ENCODE results near the gene MRPS18B. TPM values are rescaled to one million over a fixed set of nuclear protein-coding genes. Genes with fewer than 3 reads are reported as not detected.

MRPS18B gene
- total and polyA plus RNA-seq, 2 of the 13 experiments (the other 11 are each of a cell fraction or from before 2014, with no cell fraction given) = 125 to 131 TPM

- TF ChIP-seq PITX1 (CRISPR knock-in tag; IDR thresholded peaks at IDR 0.05) = peak; percentile 81
- TF ChIP-seq ZBTB37 (CRISPR knock-in tag; IDR thresholded peaks at IDR 0.05) = no peak
- TF ChIP-seq ZNF614 (CRISPR knock-in tag; IDR thresholded peaks at IDR 0.05; ENCODE audit: borderline replicate concordance) = peak; percentile 74; the same call in 1 of the 2 replicates
- TF ChIP-seq ZNF280D (CRISPR knock-in tag; IDR thresholded peaks at IDR 0.05) = 0 out of 2 replicates have a peak, but pooled peaks have one; percentile 47
- TF ChIP-seq TOE1 (CRISPR knock-in tag; IDR thresholded peaks at IDR 0.05) = no peak
- no peak for TF ChIP-seq TBP (CRISPR knock-in tag; IDR thresholded peaks at IDR 0.05)
- no peak for TF ChIP-seq JDP2 (CRISPR knock-in tag; IDR thresholded peaks at IDR 0.05; ENCODE audit: borderline replicate concordance)
- TF ChIP-seq GATAD1 (CRISPR knock-in tag; IDR thresholded peaks at IDR 0.05) = peak; percentile 91
- TF ChIP-seq ZNF777 (CRISPR knock-in tag; IDR thresholded peaks at IDR 0.05) = no peak
- no peak for TF ChIP-seq RNF219 (CRISPR knock-in tag; IDR thresholded peaks at IDR 0.05)
- no peak for TF ChIP-seq ZSCAN22 (CRISPR knock-in tag; IDR thresholded peaks at IDR 0.05)
- TF ChIP-seq JUNB (CRISPR knock-in tag; IDR thresholded peaks at IDR 0.05; ENCODE audit: borderline replicate concordance) = no peak
- TF ChIP-seq ZNF703 (CRISPR knock-in tag; IDR thresholded peaks at IDR 0.05; ENCODE audit: borderline replicate concordance) = no peak
- TF ChIP-seq ZFP37 (CRISPR knock-in tag; IDR thresholded peaks at IDR 0.05; ENCODE audit: borderline replicate concordance) = peak; percentile 55; the same call in 1 of the 2 replicates
- peak; percentile 78 for TF ChIP-seq FOXK1 (CRISPR knock-in tag; IDR thresholded peaks at IDR 0.05; ENCODE audit: borderline replicate concordance, low read depth)
- peak; percentile 42; the same call in 1 of the 2 replicates for TF ChIP-seq ONECUT2 (CRISPR knock-in tag; IDR thresholded peaks at IDR 0.05)
- peak; percentile 97 for TF ChIP-seq ZNF747 (CRISPR knock-in tag; IDR thresholded peaks at IDR 0.05; ENCODE audit: borderline replicate concordance)
- TF ChIP-seq RFX5 (IDR thresholded peaks at IDR 0.05; ENCODE audit: low read depth, low read length) = peak; percentile 55; the same call in 1 of the 2 replicates
- peak; percentile 38; the same call in 1 of the 2 replicates for TF ChIP-seq ZNF740 (CRISPR knock-in tag; IDR thresholded peaks at IDR 0.05)
- TF ChIP-seq MTA3 (CRISPR knock-in tag; IDR thresholded peaks at IDR 0.05) = no peak
- peak; percentile 60; the same call in 1 of the 2 replicates for TF ChIP-seq ZNF563 (CRISPR knock-in tag; IDR thresholded peaks at IDR 0.05)
Observed at GRCh38 chr6:30626484-30627366, 9.1 kb downstream of the MRPS18B start, which contains the start of gene ATAT1 (continued).

All from HepG2 (cell line).